ENCODE results near the gene SCNN1G. TPM values are rescaled to one million over a fixed set of nuclear protein-coding genes. Genes with fewer than 3 reads are reported as not detected.

The SCNN1G gene
- total and polyA plus RNA-seq, 9 of the 15 experiments (the other 6 are each of a cell fraction or from before 2014, with no cell fraction given): not detected

DNA sequence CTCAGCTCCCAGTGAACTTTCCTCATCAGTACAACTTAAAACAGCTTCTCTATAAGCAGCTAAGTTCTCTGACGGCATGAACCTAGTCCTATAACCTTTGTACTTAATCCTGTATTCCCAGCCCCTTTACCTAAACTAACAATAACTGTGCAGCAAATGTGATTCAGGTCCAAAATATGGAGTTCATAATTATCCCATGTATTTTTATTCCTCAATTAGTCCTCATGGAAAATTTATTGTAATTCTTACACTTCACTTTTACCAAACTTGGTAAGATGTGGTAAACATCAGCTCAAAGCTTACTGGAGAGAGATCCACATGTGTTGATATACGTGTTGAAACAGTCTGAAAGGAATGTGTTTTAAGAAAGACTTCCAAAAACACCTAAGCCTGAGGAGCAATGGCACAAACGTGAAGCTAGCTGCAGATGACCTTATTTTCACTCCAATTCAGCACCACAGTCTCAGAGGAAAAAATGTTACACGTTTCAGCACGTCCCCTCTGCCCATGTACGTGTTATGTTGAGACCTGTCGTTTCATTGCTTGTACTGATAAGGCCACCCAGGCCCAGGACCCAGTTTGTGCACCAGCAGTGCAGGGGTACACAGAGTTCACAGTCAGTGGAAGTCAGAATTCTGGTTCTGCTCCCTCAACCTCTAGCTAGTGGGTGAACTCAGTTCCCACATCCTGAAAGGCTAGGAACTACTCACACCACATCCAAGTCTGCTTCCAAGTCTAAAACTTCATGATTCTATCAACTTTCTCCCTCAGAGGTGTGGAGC is 40.4 kb upstream of the SCNN1G start:
- in situ Hi-C loops (cut with MboI): no loop called here
- Histone ChIP-seq H3K79me2 (ENCODE audit: control insufficient read depth, insufficient read depth, low read length) (peaks cover 25% of the 10 kb centered on the region), H3K4me3 (no peak overlapping the region), H3K36me3 (ENCODE audit: control insufficient read depth, insufficient read depth, low read length) (no peaks in the 10 kb centered on the region; the same call in 2 of the 3 replicates), H3K4me2 (ENCODE audit: insufficient read depth, low read length) (peak overlapping the region; percentile 43; the same call in 1 of the 2 replicates), H3K9me3 (replicated peaks; ENCODE audit: control insufficient read depth, insufficient read depth, low read depth, low read length) (no peaks in the 10 kb centered on the region), H4K20me1 (replicated peaks; ENCODE audit: control insufficient read depth, insufficient read depth, low read length) (peaks cover 16% of the 10 kb centered on the region), H3K27me3 (ENCODE audit: control insufficient read depth in 2 of 2, insufficient read depth in 2 of 2, low read length in 2 of 2) (no peaks in the 10 kb centered on the region), H2AFZ (ENCODE audit: low read depth, low read length) (peak overlapping the region; percentile 53; the same call in 1 of the 2 replicates), H3K9me1 (ENCODE audit: control insufficient read depth, insufficient read depth, low read length) (no peaks in the 10 kb centered on the region), H3K27ac (ENCODE audit: extremely low read depth, low read depth, low read length) (no peak overlapping the region), H3K9ac (ENCODE audit: insufficient read depth in 1 of 2, low read depth in 2 of 2, low read length in 2 of 2) (no peak overlapping the region), H3K4me1 (replicated peaks in 1 of 2; ENCODE audit: control insufficient read depth in 2 of 2, insufficient read depth in 2 of 2, low read length in 2 of 2) (peaks cover 3 to 11% of the 10 kb centered on the region in 2 experiments; a peak in 4 of 5 replicates)
- BruUV-seq (replicated peaks): no TSS peak
- POLR2A ChIA-PET: interaction anchor here (0.7 to 1.3 kb wide), 4 partner anchors 14 to 717 kb away, joined by 3 to 5 read pairs (median 3); no protein-coding TSS in a partner anchor
- WGBS (ENCODE audit: insufficient coverage, low coverage, missing lambda C conversion rate): 17% methylated on average over 7 of the region's 7 CpGs
- FAIRE-seq: peak; percentile 54
- peak in 1 of 4 experiments; percentile 16 for DNase-seq (ENCODE audit: extremely low read depth in 1 of 4, low spot score in 3 of 4)
- peak; percentile 56 for ATAC-seq
- intact Hi-C loops (cut with micrococcal nuclease): no loop called here
- CTCF ChIA-PET (ENCODE audit: low intra/inter-chr PET ratio): no interaction called here
- TF ChIP-seq, protein P1, sequence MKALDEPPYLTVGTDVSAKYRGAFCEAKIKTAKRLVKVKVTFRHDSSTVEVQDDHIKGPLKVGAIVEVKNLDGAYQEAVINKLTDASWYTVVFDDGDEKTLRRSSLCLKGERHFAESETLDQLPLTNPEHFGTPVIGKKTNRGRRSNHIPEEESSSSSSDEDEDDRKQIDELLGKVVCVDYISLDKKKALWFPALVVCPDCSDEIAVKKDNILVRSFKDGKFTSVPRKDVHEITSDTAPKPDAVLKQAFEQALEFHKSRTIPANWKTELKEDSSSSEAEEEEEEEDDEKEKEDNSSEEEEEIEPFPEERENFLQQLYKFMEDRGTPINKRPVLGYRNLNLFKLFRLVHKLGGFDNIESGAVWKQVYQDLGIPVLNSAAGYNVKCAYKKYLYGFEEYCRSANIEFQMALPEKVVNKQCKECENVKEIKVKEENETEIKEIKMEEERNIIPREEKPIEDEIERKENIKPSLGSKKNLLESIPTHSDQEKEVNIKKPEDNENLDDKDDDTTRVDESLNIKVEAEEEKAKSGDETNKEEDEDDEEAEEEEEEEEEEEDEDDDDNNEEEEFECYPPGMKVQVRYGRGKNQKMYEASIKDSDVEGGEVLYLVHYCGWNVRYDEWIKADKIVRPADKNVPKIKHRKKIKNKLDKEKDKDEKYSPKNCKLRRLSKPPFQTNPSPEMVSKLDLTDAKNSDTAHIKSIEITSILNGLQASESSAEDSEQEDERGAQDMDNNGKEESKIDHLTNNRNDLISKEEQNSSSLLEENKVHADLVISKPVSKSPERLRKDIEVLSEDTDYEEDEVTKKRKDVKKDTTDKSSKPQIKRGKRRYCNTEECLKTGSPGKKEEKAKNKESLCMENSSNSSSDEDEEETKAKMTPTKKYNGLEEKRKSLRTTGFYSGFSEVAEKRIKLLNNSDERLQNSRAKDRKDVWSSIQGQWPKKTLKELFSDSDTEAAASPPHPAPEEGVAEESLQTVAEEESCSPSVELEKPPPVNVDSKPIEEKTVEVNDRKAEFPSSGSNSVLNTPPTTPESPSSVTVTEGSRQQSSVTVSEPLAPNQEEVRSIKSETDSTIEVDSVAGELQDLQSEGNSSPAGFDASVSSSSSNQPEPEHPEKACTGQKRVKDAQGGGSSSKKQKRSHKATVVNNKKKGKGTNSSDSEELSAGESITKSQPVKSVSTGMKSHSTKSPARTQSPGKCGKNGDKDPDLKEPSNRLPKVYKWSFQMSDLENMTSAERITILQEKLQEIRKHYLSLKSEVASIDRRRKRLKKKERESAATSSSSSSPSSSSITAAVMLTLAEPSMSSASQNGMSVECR (CRISPR knock-in tag; IDR thresholded peaks at IDR 0.05): no peak
- TF ChIP-seq CREM (IDR thresholded peaks at IDR 0.05; ENCODE audit: low read depth): 0 out of 2 replicates have a peak, but pooled peaks have one; percentile 3
